ENCODE measurements around the gene RGS3.
"Not testable (repeated sequence)": the region's sequence is repeated elsewhere in the genome, so short reads cannot be mapped to it uniquely, and the experiment has no call there.

RGS3 gene

GRCh38 chr9:113467183-113467582, 3.7 kb downstream of the RGS3 start:
- no peak for DNase-seq

- DNase-seq: no peak
These were observed 5.4 kb downstream of the RGS3 start for GRCh38 chr9:113468716-113469448.

GRCh38 chr9:113471143-113471542, 7.6 kb downstream of the RGS3 start:
- DNase-seq: no peak

- DNase-seq: no peak
These were observed 8.0 kb downstream of the RGS3 start for GRCh38 chr9:113471566-113471965.

GRCh38 chr9:113472199-113472598, 8.7 kb downstream of the RGS3 start:
- no peak for DNase-seq

- no peak for DNase-seq
These were observed 11.0 kb downstream of the RGS3 start for GRCh38 chr9:113474360-113475028.

GRCh38 chr9:113475031-113475430, 11.5 kb downstream of the RGS3 start:
- no peak for DNase-seq

- no peak for DNase-seq
These were observed 12.5 kb downstream of the RGS3 start for GRCh38 chr9:113475992-113476391.

GRCh38 chr9:113476511-113476916, 13.0 kb downstream of the RGS3 start:
- DNase-seq: no peak

- DNase-seq: no peak
These were observed 13.5 kb downstream of the RGS3 start for GRCh38 chr9:113477058-113477457.

- no peak for DNase-seq
These were observed 14.1 kb downstream of the RGS3 start for GRCh38 chr9:113477661-113478060.

- DNase-seq: no peak
These were observed 15.7 kb downstream of the RGS3 start for GRCh38 chr9:113479174-113479621.

GRCh38 chr9:113480612-113481011, 17.1 kb downstream of the RGS3 start:
- no peak for DNase-seq

- no peak for DNase-seq
These were observed 17.8 kb downstream of the RGS3 start for GRCh38 chr9:113481176-113481787.

- no peak for DNase-seq
These were observed 18.8 kb downstream of the RGS3 start for GRCh38 chr9:113482341-113482740.

GRCh38 chr9:113482991-113483675, 19.6 kb downstream of the RGS3 start:
- no peak for DNase-seq

- no peak for DNase-seq
These were observed 20.2 kb downstream of the RGS3 start for GRCh38 chr9:113483676-113484257.

- no peak for DNase-seq
These were observed 20.8 kb downstream of the RGS3 start for GRCh38 chr9:113484258-113484730.

- DNase-seq: no peak
These were observed 22.2 kb downstream of the RGS3 start for GRCh38 chr9:113485761-113486115.

- DNase-seq: no peak
These were observed 22.8 kb downstream of the RGS3 start for GRCh38 chr9:113486327-113486726.

- DNase-seq: no peak
These were observed 24.5 kb downstream of the RGS3 start for GRCh38 chr9:113488071-113488470.

- DNase-seq: no peak
These were observed 25.0 kb downstream of the RGS3 start for GRCh38 chr9:113488490-113488889.

- DNase-seq: not testable (repeated sequence)
These were observed 27.6 kb downstream of the RGS3 start for GRCh38 chr9:113491147-113491546.
